GM12801 (cell line): ENCODE measurements around the gene CRYGD.
"Not testable (repeated sequence)": the region's sequence is repeated elsewhere in the genome, so short reads cannot be mapped to it uniquely, and the experiment has no call there.

ENCODE experiments used
- TF ChIP-seq, protein P1 (sequence below): IDR thresholded peaks from one replicate; pipeline ENCODE4 v1.5.1; 2011; ENCODE audit warnings: control low read depth; ENCODE audit not compliant: insufficient read length; ENCODE audit errors: extremely low read depth

Gene CRYGD

DNA sequence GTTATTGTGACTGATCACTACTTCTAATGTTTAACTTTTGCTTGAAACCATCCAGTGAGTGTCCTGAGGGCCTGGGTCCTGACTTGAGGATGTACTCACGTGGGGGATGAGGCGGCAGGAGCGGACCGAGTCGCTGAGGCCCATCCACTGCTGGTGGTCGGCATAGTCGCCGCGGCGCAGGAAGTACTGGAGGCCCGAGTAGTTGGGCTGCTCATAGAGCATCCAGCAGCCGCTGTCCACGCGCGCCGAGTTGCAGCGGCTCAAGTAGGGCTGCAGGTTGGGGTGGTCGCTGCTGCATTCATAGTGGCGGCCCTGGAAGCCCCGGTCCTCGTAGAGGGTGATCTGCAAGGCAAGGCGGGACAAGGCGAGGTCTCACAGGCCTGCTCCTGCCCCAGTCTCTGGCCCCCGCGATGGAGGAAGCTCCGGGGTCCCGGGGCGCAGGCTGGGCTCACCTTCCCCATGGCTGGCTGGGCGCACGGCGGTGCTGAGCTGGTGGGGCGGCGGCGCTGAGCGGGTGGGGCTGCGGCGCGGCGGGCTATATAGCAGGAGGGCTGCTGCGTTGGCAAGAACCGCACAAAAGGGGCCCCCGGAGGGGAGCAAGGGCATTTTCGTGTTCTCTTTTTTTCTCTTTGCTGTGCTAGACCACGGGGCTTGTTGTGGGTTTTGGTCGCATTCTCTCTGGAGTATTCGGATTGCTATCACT lies at the start of gene CRYGD:
CRYGD (minus strand) TSS at position 512 of the 703 bp plus-strand sequence; CDS start at position 461, 51 bp downstream.
- TF ChIP-seq, protein P1, sequence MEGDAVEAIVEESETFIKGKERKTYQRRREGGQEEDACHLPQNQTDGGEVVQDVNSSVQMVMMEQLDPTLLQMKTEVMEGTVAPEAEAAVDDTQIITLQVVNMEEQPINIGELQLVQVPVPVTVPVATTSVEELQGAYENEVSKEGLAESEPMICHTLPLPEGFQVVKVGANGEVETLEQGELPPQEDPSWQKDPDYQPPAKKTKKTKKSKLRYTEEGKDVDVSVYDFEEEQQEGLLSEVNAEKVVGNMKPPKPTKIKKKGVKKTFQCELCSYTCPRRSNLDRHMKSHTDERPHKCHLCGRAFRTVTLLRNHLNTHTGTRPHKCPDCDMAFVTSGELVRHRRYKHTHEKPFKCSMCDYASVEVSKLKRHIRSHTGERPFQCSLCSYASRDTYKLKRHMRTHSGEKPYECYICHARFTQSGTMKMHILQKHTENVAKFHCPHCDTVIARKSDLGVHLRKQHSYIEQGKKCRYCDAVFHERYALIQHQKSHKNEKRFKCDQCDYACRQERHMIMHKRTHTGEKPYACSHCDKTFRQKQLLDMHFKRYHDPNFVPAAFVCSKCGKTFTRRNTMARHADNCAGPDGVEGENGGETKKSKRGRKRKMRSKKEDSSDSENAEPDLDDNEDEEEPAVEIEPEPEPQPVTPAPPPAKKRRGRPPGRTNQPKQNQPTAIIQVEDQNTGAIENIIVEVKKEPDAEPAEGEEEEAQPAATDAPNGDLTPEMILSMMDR: not testable (repeated sequence)

DNA sequence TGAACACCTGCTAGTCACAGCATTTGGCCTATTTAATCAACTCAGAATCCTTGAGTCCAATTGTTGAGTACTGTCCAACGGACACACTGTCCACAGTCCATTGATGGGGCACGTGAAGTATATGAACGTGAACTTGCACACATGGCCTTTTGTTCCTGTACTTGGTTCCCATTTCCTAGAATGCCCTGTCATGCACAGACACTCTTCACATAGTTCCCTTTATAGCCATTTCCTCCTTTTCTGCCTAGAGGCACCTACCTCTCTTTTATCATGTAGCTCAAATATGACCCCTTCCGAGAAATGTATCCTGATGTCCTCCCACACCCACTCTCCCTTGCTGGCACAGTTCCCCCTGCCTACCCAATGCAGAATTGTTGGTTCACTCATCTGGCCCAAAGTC lies 47.8 kb upstream of the CRYGD start:
- TF ChIP-seq, protein P1: no peak

DNA sequence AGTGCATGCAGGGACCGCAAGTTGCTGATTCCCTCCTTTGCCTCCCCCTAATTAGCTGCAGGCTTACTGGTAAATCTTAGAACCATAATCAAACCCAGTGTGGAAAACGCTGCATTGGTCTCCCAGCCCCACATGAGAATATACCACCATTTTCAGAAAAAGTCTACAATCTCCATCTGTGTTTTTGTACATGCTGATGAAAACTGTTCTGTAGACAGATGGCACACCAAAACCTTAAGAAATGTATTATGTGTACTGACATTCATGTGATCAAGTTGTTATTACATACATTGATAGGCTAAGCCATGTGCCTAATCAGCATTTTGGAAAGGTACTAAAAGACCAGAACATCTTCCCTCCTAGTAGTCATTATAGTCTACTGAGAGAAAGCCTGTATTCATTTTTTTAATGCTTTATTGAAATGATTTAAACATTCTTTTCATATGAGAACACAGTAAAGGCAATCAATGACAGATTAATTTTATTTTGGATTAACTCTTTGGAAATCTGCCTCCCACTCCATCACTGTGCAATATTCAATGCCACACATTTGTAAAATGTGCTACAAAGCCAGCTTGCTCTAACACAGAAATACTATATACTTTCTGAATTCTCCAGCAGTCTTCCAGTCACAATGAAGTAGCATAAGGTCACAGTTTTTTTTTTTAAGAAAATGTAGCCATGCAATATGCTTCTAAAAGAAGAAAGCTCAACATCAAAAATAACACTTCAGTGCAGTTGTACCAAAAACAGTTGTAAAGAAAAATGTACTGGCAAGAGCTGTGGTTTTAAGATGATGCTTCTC lies 40.8 kb upstream of the CRYGD start:
- TF ChIP-seq, protein P1: no peak

DNA sequence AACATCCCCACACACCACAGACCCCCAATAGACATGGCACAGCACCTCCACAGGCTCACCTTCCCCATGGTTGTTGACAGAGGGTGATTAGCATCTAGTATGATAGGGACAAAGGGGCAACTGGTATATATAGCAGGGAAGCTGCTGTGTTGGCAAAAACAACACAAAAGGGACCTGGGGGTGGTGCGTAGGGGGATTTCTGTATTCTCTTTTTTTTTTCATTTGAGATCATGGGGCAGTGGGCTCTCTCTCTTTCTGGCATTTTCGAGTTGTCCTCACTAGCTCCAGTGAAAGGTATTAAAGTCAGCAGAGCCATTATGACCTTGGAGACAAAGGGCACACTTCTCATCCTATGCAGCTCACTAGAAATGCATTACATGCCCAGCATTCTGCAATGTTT lies 39.2 kb upstream of the CRYGD start, which contains the start of gene CRYGA:
CRYGA (minus strand) TSS at position 101 of the 400 bp plus-strand sequence; CDS start at position 68, 33 bp downstream.
- TF ChIP-seq, protein P1: no peak

DNA sequence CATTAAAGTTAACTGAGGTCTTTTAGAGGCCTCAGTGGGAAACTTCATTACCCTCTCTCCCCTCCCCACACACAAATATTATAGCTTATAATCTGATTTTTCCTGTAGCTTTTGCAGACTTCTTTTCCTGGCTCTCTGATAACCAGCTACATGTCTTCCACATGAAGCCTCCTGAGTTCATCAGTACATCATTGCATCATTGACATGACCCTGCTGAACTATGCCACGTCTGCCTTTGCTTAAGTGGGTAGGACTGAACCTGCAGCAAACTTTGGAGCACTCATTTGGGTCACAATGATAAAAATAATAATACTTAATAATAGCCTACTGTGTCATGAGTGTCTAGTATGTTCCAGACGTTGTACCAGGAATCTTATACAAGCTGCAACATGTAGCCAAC lies 32.1 kb upstream of the CRYGD start:
- TF ChIP-seq, protein P1: no peak

DNA sequence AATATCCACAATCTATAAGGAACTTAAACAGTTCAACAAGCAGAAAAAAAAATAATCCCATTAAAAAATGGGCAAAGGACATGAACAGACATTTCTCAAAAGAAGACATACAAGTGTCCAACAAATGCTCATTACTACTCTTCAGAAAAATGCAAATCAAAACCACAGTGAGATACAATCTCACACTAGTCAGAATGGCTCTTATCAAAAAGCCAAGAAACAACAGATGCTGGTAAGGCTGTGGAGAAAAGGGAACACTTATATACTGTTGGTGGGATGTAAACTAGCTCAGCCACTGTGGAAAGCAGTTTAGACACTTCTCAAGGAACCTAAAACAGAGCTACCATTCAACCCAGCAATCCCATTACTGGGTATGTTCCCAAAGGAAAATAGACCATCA lies 28.8 kb upstream of the CRYGD start:
- TF ChIP-seq, protein P1: no peak

DNA sequence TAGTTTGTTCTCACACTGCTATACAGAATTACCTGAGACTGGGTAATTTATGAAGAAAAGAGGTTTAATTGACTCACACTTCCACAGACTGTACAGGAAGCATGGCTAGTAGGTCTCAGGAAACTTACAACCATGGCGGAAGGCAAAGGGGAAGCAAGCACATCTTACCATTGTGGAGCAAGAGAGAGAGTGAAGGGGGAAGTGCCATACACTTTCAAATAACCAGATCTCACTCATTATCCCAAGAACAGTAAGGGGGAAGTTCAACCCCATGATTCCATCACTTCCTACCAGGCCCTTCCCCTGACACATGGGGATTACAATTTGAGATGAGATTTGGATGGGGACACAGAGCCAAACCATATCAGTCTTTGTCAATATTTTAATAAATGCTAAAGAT lies 26.6 kb upstream of the CRYGD start:
- TF ChIP-seq, protein P1: no peak
